Large intestine (tissue), 3 donors: ENCODE data around the gene DHRS7C. TPM values are rescaled to one million over a fixed set of nuclear protein-coding genes. Genes with fewer than 3 reads are reported as not detected.

Source experiments
- DNase-seq, 2 donors: peaks; one replicate each; pipeline versions ENCODE4 v3.0.0 to v3.0.0-alpha.2; 2013
- H3K27ac ChIP-seq: one replicate; pipeline ENCODE4 v1.5.1; 2013; ENCODE audit warnings: low read length
- H3K27me3 ChIP-seq: 2 replicates; pipeline ENCODE4 v1.6.1; 2013; ENCODE audit warnings: low read length; ENCODE audit not compliant: control insufficient read depth, insufficient read depth
- H3K36me3 ChIP-seq: 2 replicates; pipeline ENCODE4 v1.6.1; 2013; ENCODE audit warnings: low read length; ENCODE audit not compliant: control insufficient read depth, insufficient read depth
- H3K4me1 ChIP-seq: one replicate; pipeline ENCODE4 v1.6.1; 2013; ENCODE audit warnings: low read length; ENCODE audit not compliant: control insufficient read depth, insufficient read depth
- H3K4me3 ChIP-seq: one replicate; pipeline ENCODE4 v1.5.1; 2013; ENCODE audit warnings: low read length
- H3K9me3 ChIP-seq: one replicate; pipeline ENCODE4 v1.6.1; 2013; ENCODE audit warnings: mild to moderate bottlenecking, low read depth, low read length, moderate library complexity; ENCODE audit not compliant: control insufficient read depth
- WGBS: methylation state at CpG from one replicate; pipeline ENCODE4 v1.1.5; 2013; ENCODE audit warnings: low lambda C conversion rate; ENCODE audit not compliant: insufficient coverage; 5-methylcytosine and 5-hydroxymethylcytosine counted together
- polyA plus RNA-seq: library from polyadenylated mRNA; unstranded; fragments of 120-200 nt; gene quantifications from one replicate; pipeline ENCODE4 v1.2.1, GENCODE V29; 2013

DHRS7C gene
- polyA plus RNA-seq, 1 donor: 0.24 TPM

- H3K4me1 ChIP-seq: no peaks in the 10 kb centered on the region
- no peak overlapping the region for H3K27ac ChIP-seq
- DNase-seq: no peak
- H3K27me3 ChIP-seq: no peaks in the 10 kb centered on the region
- H3K9me3 ChIP-seq: no peaks in the 10 kb centered on the region
- 60% methylated on average over 1 of the region's 6 CpGs for WGBS
- H3K4me3 ChIP-seq: no peak overlapping the region
- H3K36me3 ChIP-seq: peaks cover 8% of the 10 kb centered on the region
Observed at GRCh38 chr17:9726291-9726690, 65.1 kb downstream of the DHRS7C start.

DNA sequence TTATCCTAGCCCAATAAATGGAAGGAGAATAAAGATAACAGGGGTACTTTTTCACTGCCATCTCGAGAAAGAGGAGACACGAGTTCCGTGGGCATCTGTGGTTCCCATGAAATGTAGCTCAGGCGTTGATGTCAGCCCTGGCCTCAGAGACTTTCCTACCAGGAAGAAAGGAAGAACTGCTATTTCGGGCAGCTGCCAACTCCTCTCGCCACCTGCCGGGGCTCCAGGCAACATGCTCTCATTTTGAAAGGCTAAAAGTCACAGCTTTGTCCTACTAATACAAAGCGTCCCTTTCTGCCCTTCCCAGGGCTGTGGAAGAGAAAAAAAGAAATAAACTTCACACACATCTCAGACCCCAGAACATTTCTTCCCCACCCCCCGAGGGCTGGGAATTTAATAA lies 65.8 kb downstream of the DHRS7C start:
- H3K4me1 ChIP-seq: no peaks in the 10 kb centered on the region
- no peak overlapping the region for H3K4me3 ChIP-seq
- no peaks in the 10 kb centered on the region for H3K9me3 ChIP-seq
- no peak for DNase-seq
- no peaks in the 10 kb centered on the region for H3K27me3 ChIP-seq
- H3K36me3 ChIP-seq: peaks cover 8% of the 10 kb centered on the region
- H3K27ac ChIP-seq: no peak overlapping the region
- no CpG with 5 or more reads among the region's 9 CpGs for WGBS

Other genes with a start within 250 kb of the DHRS7C start
- 53.6 TPM for gene STX8, start 215.8 kb downstream of the DHRS7C start, polyA plus RNA-seq
- gene CFAP52, start 214.9 kb downstream of the DHRS7C start, polyA plus RNA-seq: 0.45 TPM
- 4.7 TPM for gene USP43, start 146.1 kb downstream of the DHRS7C start, polyA plus RNA-seq
- not detected for gene GSG1L2, start 30.5 kb upstream of the DHRS7C start, polyA plus RNA-seq
- gene GLP2R, start 34.3 kb upstream of the DHRS7C start, polyA plus RNA-seq: 6.4 TPM
- gene RCVRN, start 113.7 kb upstream of the DHRS7C start, polyA plus RNA-seq: 0.63 TPM